Fibroblast of lung (primary cell): Measurements from ENCODE around the gene C15orf39.

Experiments
- EZH2 ChIP-seq: IDR thresholded peaks from 2 replicates; pipeline ENCODE4 v1.5.1; 2012; ENCODE audit warnings: low read length, control low read depth, mild to moderate bottlenecking; ENCODE audit errors: missing control alignments
- TF ChIP-seq, protein P1 (sequence below), 2 donors: IDR thresholded peaks in 1 of 2; conservative IDR thresholded peaks in 1 of 2; 1 replicate in 1 of 2; 2 replicates in 1 of 2; pipeline ENCODE4 v1.5.1; 2011 to 2012; ENCODE audit warnings: low read length in 2 of 2, control low read depth in 1 of 2, inconsistent platforms in 1 of 2, low read depth in 1 of 2, mild to moderate bottlenecking in 1 of 2

DNA sequence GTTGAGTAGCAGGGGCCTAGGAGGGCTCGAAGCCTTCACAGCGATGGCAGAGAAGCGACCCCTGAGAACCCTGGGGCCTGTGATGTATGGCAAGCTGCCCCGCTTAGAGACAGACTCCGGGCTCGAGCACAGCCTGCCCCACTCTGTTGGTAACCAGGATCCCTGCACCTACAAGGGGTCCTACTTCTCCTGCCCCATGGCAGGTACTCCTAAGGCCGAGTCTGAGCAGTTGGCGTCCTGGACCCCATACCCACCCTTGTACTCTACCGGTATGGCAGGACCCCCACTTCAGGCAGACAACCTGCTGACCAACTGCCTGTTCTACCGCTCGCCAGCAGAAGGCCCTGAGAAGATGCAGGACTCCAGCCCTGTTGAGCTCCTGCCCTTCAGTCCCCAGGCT is 4.3 kb downstream of the C15orf39 start:
- no peak for TF ChIP-seq EZH2
- TF ChIP-seq, protein P1, sequence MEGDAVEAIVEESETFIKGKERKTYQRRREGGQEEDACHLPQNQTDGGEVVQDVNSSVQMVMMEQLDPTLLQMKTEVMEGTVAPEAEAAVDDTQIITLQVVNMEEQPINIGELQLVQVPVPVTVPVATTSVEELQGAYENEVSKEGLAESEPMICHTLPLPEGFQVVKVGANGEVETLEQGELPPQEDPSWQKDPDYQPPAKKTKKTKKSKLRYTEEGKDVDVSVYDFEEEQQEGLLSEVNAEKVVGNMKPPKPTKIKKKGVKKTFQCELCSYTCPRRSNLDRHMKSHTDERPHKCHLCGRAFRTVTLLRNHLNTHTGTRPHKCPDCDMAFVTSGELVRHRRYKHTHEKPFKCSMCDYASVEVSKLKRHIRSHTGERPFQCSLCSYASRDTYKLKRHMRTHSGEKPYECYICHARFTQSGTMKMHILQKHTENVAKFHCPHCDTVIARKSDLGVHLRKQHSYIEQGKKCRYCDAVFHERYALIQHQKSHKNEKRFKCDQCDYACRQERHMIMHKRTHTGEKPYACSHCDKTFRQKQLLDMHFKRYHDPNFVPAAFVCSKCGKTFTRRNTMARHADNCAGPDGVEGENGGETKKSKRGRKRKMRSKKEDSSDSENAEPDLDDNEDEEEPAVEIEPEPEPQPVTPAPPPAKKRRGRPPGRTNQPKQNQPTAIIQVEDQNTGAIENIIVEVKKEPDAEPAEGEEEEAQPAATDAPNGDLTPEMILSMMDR (conservative IDR thresholded peaks at IDR 0.05 in 1 of 2, IDR thresholded peaks at IDR 0.05 in 1 of 2; ENCODE audit: low read depth in 1 of 2, low read length in 2 of 2), result no peak
